HG03139 (cell line): ENCODE results near the gene USP17L22.
"Not testable (repeated sequence)": the region's sequence is repeated elsewhere in the genome, so short reads cannot be mapped to it uniquely, and the experiment has no call there.

ENCODE experiments used
- ATAC-seq: cut with Tn5 transposase; IDR thresholded peaks from one replicate; pipeline ENCODE4 v1.9.1; 2021; ENCODE audit not compliant: unreplicated experiment

USP17L22 gene

DNA sequence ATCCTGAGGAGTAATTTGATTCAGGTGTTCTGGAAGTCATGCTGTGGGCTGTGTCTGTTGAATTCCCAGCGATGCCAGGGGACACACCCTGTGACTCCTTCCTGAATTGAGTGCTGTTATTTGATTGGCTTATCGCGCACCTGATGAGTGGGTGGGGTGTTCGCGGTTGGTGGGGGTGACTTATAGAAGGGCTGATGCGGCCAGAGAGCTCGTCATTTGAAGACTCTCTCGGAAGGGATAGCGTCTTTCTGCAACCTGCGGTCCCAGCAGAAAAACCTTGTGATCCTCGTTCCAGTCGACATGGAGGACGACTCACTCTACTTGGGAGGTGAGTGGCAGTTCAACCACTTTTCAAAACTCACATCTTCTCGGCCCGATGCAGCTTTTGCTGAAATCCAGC is at the start of gene USP17L22:
Gene USP17L22, plus strand, starts transcription at position 301 of the 400 bp plus-strand sequence. Its CDS starts 0 bp downstream, at position 301.
- ATAC-seq = not testable (repeated sequence)

- not testable (repeated sequence) for ATAC-seq
These were observed 47.6 kb upstream of the USP17L22 start, which contains the start of gene USP17L12 for GRCh38 chr4:9219852-9220251. USP17L12 (plus strand) TSS chr4:9220152; CDS start chr4:9220152, 0 bp downstream.

DNA sequence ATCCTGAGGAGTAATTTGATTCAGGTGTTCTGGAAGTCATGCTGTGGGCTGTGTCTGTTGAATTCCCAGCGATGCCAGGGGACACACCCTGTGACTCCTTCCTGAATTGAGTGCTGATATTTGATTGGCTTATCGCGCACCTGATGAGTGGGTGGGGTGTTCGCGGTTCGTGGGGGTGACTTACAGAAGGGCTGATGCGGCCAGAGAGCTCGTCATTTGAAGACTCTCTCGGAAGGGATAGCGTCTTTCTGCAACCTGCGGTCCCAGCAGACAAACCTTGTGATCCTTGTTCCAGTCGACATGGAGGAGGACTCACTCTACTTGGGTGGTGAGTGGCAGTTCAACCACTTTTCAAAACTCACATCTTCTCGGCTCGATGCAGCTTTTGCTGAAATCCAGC is 42.8 kb upstream of the USP17L22 start, which contains the start of gene USP17L13:
Gene USP17L13, plus strand, starts transcription at position 301 of the 400 bp plus-strand sequence. Its CDS starts 0 bp downstream, at position 301.
- ATAC-seq = not testable (repeated sequence)

DNA sequence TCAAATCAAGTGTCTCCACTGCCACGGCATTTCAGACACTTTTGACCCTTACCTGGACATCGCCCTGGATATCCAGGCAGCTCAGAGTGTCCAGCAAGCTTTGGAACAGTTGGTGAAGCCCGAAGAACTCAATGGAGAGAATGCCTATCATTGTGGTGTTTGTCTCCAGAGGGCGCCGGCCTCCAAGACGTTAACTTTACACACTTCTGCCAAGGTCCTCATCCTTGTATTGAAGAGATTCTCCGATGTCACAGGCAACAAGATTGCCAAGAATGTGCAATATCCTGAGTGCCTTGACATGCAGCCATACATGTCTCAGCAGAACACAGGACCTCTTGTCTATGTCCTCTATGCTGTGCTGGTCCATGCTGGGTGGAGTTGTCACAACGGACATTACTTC is 37.2 kb upstream of the USP17L22 start:
- not testable (repeated sequence) for ATAC-seq

GRCh38 chr4:9234085-9234484 is 33.3 kb upstream of the USP17L22 start, which contains the start of gene USP17L15:
USP17L15 (plus strand) TSS chr4:9234385; CDS start chr4:9234385, 0 bp downstream.
- not testable (repeated sequence) for ATAC-seq

- not testable (repeated sequence) for ATAC-seq
These were observed 29.0 kb upstream of the USP17L22 start for GRCh38 chr4:9238461-9238860.

DNA sequence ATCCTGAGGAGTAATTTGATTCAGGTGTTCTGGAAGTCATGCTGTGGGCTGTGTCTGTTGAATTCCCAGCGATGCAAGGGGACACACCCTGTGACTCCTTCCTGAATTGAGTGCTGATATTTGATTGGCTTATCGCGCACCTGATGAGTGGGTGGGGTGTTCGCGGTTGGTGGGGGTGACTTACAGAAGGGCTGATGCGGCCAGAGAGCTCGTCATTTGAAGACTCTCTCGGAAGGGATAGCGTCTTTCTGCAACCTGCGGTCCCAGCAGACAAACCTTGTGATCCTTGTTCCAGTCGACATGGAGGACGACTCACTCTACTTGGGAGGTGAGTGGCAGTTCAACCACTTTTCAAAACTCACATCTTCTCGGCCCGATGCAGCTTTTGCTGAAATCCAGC is 23.8 kb upstream of the USP17L22 start, which contains the start of gene USP17L17:
Gene USP17L17, plus strand, starts transcription at position 301 of the 400 bp plus-strand sequence. Its CDS starts 0 bp downstream, at position 301.
- ATAC-seq = not testable (repeated sequence)

- not testable (repeated sequence) for ATAC-seq
These were observed 19.3 kb upstream of the USP17L22 start, which contains the start of gene USP17L18 for GRCh38 chr4:9247953-9248680. USP17L18 (plus strand) TSS chr4:9248630; CDS start chr4:9248630, 0 bp downstream.

DNA sequence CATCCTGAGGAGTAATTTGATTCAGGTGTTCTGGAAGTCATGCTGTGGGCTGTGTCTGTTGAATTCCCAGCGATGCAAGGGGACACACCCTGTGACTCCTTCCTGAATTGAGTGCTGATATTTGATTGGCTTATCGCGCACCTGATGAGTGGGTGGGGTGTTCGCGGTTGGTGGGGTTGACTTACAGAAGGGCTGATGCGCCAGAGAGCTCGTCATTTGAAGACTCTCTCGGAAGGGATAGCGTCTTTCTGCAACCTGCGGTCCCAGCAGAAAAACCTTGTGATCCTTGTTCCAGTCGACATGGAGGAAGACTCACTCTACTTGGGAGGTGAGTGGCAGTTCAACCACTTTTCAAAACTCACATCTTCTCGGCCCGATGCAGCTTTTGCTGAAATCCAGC is 14.3 kb upstream of the USP17L22 start, which contains the start of gene USP17L19:
Gene USP17L19, plus strand, starts transcription at position 301 of the 400 bp plus-strand sequence. Its CDS starts 0 bp downstream, at position 301.
- not testable (repeated sequence) for ATAC-seq

DNA sequence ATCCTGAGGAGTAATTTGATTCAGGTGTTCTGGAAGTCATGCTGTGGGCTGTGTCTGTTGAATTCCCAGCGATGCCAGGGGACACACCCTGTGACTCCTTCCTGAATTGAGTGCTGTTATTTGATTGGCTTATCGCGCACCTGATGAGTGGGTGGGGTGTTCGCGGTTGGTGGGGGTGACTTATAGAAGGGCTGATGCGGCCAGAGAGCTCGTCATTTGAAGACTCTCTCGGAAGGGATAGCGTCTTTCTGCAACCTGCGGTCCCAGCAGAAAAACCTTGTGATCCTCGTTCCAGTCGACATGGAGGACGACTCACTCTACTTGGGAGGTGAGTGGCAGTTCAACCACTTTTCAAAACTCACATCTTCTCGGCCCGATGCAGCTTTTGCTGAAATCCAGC is 9.6 kb upstream of the USP17L22 start, which contains the start of gene USP17L20:
Gene USP17L20, plus strand, starts transcription at position 301 of the 400 bp plus-strand sequence. Its CDS starts 0 bp downstream, at position 301.
- not testable (repeated sequence) for ATAC-seq

DNA sequence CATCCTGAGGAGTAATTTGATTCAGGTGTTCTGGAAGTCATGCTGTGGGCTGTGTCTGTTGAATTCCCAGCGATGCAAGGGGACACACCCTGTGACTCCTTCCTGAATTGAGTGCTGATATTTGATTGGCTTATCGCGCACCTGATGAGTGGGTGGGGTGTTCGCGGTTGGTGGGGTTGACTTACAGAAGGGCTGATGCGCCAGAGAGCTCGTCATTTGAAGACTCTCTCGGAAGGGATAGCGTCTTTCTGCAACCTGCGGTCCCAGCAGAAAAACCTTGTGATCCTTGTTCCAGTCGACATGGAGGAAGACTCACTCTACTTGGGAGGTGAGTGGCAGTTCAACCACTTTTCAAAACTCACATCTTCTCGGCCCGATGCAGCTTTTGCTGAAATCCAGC is 4.8 kb upstream of the USP17L22 start, which contains the start of gene USP17L21:
Gene USP17L21, plus strand, starts transcription at position 301 of the 400 bp plus-strand sequence. Its CDS starts 0 bp downstream, at position 301.
- not testable (repeated sequence) for ATAC-seq

- not testable (repeated sequence) for ATAC-seq
These were observed 4.3 kb downstream of the USP17L22 start for GRCh38 chr4:9271719-9272118.
